PC-3 (cell line): ENCODE data around the gene ZNF516.

ENCODE experiments used
- CTCF ChIP-seq: fragments of 300-600 bp; sonication (generic); conservative IDR thresholded peaks from 2 replicates; pipeline ENCODE4 v1.5.1; 2017; ENCODE audit warnings: antibody characterized with exemption, low read depth, mild to moderate bottlenecking, low read length
- EZH2 ChIP-seq: fragments of 300-600 bp; sonication (generic); IDR thresholded peaks from one replicate; pipeline ENCODE4 v1.6.1; 2017; ENCODE audit warnings: antibody characterized with exemption, mild to moderate bottlenecking, low read length; ENCODE audit not compliant: unreplicated experiment

- TF ChIP-seq CTCF (no peak), EZH2 (no peak)
Observed at GRCh38 chr18:76392349-76392748, 102.7 kb downstream of the ZNF516 start.
